ENCODE measurements around the gene STAT5B.

DNA sequence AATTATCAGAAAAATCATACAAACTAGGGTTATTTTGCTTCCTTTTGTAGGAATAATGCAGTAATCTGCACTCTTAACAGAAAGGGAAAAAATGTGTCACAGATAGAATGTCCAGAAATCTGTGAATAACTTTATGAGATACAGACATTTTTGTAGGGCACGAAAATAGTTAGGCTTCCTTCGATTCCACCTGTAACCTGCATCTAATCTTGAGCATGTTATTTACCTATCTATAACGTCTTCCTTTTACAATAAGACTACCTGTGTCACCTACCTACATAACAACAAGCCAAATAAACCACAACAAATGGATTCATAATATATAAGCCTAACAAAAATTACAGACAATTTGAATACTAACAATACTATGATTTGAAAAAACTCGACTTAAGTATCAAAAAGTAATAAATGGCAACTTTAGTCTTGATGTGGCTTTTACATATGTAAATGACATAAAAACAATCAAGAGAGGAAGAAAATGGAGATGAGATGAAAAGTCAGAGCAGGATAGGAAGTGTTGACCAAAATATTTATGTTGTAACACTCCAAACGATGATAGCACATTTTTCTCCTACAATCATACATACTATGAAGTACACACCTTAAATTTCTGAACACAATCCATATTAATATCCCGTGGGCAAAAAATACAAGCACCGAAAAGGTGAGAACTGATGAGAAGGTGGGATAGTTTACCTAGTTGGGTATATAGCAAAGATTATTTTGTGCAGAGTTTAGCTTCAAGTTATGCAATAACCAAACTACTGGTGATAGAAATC lies 2.5 kb downstream of the STAT5B start:
- TF ChIP-seq ETV6 (CRISPR knock-in tag; conservative IDR thresholded peaks at IDR 0.05): no peak
- no peak for TF ChIP-seq TCF12 (IDR thresholded peaks at IDR 0.05)
- TF ChIP-seq TCF12 (CRISPR knock-in tag; IDR thresholded peaks at IDR 0.05): no peak
- TF ChIP-seq HNRNPH1 (optimal IDR thresholded peaks at IDR 0.05; ENCODE audit: low read depth, low read length): no peak
- no peak for TF ChIP-seq FOXK2 (IDR thresholded peaks at IDR 0.05)
- no peak for TF ChIP-seq RNF2 (conservative IDR thresholded peaks at IDR 0.05; ENCODE audit: low read depth)
